ENCODE results near the gene CNKSR3.
A peak's percentile ranks its signal among the peaks of the same experiment; 100 is the strongest.

CNKSR3 gene

DNA sequence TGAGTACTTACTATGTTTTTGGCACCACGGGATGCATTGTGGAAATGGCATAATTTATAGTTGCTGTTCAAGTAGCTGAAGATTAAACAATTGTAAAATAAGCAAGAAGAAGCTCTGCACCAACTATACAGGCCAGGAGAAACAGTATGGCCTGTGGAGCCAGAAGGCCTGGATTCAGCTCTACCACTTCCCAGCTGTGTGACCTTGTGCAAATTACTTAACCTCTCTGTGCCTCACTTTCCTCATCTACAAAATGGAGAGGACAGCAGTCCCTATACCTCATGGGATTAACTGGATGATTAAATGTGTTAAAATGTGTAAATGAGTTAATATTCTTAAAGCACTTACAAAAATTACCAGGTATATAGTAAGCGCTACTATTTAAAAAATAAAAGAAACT is 49.1 kb downstream of the CNKSR3 start:
- TF ChIP-seq, protein P1, sequence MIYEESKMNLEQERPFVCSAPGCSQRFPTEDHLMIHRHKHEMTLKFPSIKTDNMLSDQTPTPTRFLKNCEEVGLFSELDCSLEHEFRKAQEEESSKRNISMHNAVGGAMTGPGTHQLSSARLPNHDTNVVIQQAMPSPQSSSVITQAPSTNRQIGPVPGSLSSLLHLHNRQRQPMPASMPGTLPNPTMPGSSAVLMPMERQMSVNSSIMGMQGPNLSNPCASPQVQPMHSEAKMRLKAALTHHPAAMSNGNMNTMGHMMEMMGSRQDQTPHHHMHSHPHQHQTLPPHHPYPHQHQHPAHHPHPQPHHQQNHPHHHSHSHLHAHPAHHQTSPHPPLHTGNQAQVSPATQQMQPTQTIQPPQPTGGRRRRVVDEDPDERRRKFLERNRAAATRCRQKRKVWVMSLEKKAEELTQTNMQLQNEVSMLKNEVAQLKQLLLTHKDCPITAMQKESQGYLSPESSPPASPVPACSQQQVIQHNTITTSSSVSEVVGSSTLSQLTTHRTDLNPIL (CRISPR knock-in tag; IDR thresholded peaks at IDR 0.05; ENCODE audit: low read depth): no peak
- no peak for TF ChIP-seq ZFP30 (CRISPR knock-in tag; IDR thresholded peaks at IDR 0.05)
- TF ChIP-seq, protein P2, sequence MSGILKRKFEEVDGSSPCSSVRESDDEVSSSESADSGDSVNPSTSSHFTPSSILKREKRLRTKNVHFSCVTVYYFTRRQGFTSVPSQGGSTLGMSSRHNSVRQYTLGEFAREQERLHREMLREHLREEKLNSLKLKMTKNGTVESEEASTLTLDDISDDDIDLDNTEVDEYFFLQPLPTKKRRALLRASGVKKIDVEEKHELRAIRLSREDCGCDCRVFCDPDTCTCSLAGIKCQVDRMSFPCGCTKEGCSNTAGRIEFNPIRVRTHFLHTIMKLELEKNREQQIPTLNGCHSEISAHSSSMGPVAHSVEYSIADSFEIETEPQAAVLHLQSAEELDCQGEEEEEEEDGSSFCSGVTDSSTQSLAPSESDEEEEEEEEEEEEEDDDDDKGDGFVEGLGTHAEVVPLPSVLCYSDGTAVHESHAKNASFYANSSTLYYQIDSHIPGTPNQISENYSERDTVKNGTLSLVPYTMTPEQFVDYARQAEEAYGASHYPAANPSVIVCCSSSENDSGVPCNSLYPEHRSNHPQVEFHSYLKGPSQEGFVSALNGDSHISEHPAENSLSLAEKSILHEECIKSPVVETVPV (CRISPR knock-in tag; IDR thresholded peaks at IDR 0.05): no peak
- TF ChIP-seq ISL1 (CRISPR knock-in tag; IDR thresholded peaks at IDR 0.05): no peak
- no peak for TF ChIP-seq SNAI2 (CRISPR knock-in tag; IDR thresholded peaks at IDR 0.05)
- no peak for TF ChIP-seq GLIS3 (CRISPR knock-in tag; IDR thresholded peaks at IDR 0.05)
- no peak for ATAC-seq

DNA sequence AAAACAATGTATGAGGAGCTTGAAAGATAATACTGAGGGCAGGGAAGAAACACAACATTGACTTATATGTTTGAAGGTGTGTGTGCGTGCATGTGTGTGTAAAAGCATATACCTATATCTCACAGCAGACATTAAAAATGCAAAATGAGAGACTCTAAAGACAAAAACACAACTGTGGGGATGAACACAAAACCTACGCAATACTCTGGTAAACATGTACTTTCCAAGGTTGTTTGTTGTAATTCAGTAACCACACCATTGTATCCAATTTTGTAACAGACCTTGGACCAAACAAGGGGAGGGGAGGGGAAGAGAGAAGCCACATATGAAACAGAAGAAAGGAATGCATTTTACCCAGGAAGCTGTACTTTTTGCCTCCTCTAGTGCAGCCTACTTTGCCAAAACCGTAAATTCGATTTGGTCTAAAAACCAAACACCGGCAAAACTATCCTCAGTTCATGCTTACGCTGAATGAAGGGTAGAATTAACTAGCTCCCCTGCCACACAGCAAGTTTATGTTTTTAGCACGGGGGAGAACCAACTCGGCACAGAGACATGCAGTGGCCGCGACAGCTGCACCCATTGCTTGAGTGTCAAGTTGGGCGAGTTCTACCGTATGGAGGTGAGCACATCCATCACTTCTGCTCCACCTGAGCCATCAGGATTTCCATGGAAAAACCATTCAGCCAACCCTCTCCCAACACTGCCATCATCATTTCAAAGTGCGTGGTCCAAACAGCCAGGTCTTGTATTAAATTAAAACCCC is 50.0 kb downstream of the CNKSR3 start:
- TF ChIP-seq TOX (CRISPR knock-in tag; IDR thresholded peaks at IDR 0.05; ENCODE audit: borderline replicate concordance) (no peak), BACH2 (CRISPR knock-in tag; IDR thresholded peaks at IDR 0.05; ENCODE audit: borderline replicate concordance) (no peak), PPARA (CRISPR knock-in tag; IDR thresholded peaks at IDR 0.05; ENCODE audit: borderline replicate concordance) (no peak), CSDC2 (CRISPR knock-in tag; IDR thresholded peaks at IDR 0.05) (no peak)
- TF ChIP-seq, protein P3, sequence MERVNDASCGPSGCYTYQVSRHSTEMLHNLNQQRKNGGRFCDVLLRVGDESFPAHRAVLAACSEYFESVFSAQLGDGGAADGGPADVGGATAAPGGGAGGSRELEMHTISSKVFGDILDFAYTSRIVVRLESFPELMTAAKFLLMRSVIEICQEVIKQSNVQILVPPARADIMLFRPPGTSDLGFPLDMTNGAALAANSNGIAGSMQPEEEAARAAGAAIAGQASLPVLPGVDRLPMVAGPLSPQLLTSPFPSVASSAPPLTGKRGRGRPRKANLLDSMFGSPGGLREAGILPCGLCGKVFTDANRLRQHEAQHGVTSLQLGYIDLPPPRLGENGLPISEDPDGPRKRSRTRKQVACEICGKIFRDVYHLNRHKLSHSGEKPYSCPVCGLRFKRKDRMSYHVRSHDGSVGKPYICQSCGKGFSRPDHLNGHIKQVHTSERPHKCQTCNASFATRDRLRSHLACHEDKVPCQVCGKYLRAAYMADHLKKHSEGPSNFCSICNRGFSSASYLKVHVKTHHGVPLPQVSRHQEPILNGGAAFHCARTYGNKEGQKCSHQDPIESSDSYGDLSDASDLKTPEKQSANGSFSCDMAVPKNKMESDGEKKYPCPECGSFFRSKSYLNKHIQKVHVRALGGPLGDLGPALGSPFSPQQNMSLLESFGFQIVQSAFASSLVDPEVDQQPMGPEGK (CRISPR knock-in tag; IDR thresholded peaks at IDR 0.05; ENCODE audit: borderline replicate concordance): no peak
- ATAC-seq: peak; percentile 74

DNA sequence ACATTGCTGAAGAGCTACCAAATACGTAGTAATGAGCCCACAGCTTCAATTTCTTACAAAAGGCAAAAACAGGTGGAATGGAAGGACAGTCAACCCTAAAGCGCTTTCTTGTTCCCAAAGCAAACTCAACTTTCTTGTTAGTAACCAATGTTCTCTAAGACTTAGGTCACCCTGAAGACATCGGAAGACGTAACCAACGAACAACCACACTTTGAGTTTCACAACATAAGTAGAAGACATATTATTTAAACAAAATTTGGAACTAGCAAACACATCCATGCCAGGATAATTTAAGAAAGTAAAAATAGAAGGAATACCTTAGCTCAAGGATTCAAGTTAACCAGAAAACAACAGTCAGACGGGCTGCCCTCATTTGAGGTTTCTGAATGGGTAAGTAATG is 51.0 kb downstream of the CNKSR3 start:
- no peak for ATAC-seq
- no peak for TF ChIP-seq TOX (CRISPR knock-in tag; IDR thresholded peaks at IDR 0.05; ENCODE audit: borderline replicate concordance)
- TF ChIP-seq ZFP3 (CRISPR knock-in tag; IDR thresholded peaks at IDR 0.05): no peak
- no peak for TF ChIP-seq ZNF70 (CRISPR knock-in tag; IDR thresholded peaks at IDR 0.05)
- no peak for TF ChIP-seq GLIS3 (CRISPR knock-in tag; IDR thresholded peaks at IDR 0.05)
- TF ChIP-seq, protein P2 (CRISPR knock-in tag; IDR thresholded peaks at IDR 0.05): no peak
- no peak for TF ChIP-seq TCF4 (CRISPR knock-in tag; IDR thresholded peaks at IDR 0.05; ENCODE audit: borderline replicate concordance)
- no peak for TF ChIP-seq RARB (CRISPR knock-in tag; IDR thresholded peaks at IDR 0.05)
- no peak for TF ChIP-seq ESRRG (CRISPR knock-in tag; IDR thresholded peaks at IDR 0.05)
- TF ChIP-seq ARNTL (CRISPR knock-in tag; IDR thresholded peaks at IDR 0.05; ENCODE audit: borderline replicate concordance, low read depth): no peak
- no peak for TF ChIP-seq ZC3H10 (CRISPR knock-in tag; IDR thresholded peaks at IDR 0.05)
- TF ChIP-seq ZFP30 (CRISPR knock-in tag; IDR thresholded peaks at IDR 0.05): no peak
- TF ChIP-seq, protein P4, sequence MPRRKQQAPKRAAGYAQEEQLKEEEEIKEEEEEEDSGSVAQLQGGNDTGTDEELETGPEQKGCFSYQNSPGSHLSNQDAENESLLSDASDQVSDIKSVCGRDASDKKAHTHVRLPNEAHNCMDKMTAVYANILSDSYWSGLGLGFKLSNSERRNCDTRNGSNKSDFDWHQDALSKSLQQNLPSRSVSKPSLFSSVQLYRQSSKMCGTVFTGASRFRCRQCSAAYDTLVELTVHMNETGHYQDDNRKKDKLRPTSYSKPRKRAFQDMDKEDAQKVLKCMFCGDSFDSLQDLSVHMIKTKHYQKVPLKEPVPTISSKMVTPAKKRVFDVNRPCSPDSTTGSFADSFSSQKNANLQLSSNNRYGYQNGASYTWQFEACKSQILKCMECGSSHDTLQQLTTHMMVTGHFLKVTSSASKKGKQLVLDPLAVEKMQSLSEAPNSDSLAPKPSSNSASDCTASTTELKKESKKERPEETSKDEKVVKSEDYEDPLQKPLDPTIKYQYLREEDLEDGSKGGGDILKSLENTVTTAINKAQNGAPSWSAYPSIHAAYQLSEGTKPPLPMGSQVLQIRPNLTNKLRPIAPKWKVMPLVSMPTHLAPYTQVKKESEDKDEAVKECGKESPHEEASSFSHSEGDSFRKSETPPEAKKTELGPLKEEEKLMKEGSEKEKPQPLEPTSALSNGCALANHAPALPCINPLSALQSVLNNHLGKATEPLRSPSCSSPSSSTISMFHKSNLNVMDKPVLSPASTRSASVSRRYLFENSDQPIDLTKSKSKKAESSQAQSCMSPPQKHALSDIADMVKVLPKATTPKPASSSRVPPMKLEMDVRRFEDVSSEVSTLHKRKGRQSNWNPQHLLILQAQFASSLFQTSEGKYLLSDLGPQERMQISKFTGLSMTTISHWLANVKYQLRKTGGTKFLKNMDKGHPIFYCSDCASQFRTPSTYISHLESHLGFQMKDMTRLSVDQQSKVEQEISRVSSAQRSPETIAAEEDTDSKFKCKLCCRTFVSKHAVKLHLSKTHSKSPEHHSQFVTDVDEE (CRISPR knock-in tag; IDR thresholded peaks at IDR 0.05): no peak
- no peak for TF ChIP-seq ZNF8 (CRISPR knock-in tag; IDR thresholded peaks at IDR 0.05)
- no peak for TF ChIP-seq SNAI2 (CRISPR knock-in tag; IDR thresholded peaks at IDR 0.05)
- TF ChIP-seq OSR1 (CRISPR knock-in tag; IDR thresholded peaks at IDR 0.05): no peak

Data from SK-N-SH treated with all-trans-retinoic acid at 6 μM for 48 hours (cell line).